ENCODE results near the gene GRID2. TPM values are rescaled to one million over a fixed set of nuclear protein-coding genes. Genes with fewer than 3 reads are reported as not detected.

GRID2 gene
- polyA plus RNA-seq, 1 donor (not counting 4 experiments of a cell fraction or from before 2014, with no cell fraction given): not detected

DNA sequence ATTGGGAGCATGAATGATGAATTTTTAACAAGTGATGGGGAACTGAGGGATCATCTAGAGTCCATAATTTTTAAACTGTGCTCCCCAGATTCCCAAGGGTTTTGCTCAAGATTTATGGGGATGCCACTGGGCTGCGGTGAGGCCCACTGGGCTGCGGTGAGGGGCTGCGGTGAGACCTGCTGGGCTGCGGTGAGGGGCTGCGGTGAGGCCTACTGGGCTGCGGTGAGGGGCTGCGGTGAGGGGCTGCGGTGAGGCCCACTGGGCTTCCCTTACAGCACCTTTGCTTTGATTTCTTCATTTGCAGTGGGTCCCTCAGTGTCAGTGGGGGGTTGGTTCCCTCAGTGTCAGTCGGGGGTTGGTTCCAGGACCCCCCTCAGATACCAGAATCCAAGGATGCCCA lies 1477.4 kb downstream of the GRID2 start:
- no peak overlapping the region for H3K9ac ChIP-seq (ENCODE audit: control insufficient read depth, extremely low read depth, insufficient read depth, low read length)
- no peaks in the 10 kb centered on the region for H4K20me1 ChIP-seq (ENCODE audit: control insufficient read depth, extremely low read depth, insufficient read depth, low read length)
- peaks cover 13% of the 10 kb centered on the region for H3K4me1 ChIP-seq (ENCODE audit: control insufficient read depth, extremely low read depth, insufficient read depth, low read length)
- dilution Hi-C loops (cut with MboI; ENCODE audit: extremely low pct_ligation_motif_present, low sequenced_read_pairs): no loop called here
- no peaks in the 10 kb centered on the region for H3K27me3 ChIP-seq (ENCODE audit: control insufficient read depth, extremely low read depth, insufficient read depth, low read length)
- TF ChIP-seq, protein P1, sequence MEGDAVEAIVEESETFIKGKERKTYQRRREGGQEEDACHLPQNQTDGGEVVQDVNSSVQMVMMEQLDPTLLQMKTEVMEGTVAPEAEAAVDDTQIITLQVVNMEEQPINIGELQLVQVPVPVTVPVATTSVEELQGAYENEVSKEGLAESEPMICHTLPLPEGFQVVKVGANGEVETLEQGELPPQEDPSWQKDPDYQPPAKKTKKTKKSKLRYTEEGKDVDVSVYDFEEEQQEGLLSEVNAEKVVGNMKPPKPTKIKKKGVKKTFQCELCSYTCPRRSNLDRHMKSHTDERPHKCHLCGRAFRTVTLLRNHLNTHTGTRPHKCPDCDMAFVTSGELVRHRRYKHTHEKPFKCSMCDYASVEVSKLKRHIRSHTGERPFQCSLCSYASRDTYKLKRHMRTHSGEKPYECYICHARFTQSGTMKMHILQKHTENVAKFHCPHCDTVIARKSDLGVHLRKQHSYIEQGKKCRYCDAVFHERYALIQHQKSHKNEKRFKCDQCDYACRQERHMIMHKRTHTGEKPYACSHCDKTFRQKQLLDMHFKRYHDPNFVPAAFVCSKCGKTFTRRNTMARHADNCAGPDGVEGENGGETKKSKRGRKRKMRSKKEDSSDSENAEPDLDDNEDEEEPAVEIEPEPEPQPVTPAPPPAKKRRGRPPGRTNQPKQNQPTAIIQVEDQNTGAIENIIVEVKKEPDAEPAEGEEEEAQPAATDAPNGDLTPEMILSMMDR (optimal IDR thresholded peaks at IDR 0.05 in 1 of 3, IDR thresholded peaks at IDR 0.05 in 1 of 3, conservative IDR thresholded peaks at IDR 0.05 in 1 of 3; ENCODE audit: extremely low read depth in 1 of 3, insufficient read depth in 2 of 3, low read length in 3 of 3): no peak
- TF ChIP-seq EZH2 (IDR thresholded peaks at IDR 0.05; ENCODE audit: low read length): no peak
- H3K4me2 ChIP-seq (ENCODE audit: control insufficient read depth, extremely low read depth, insufficient read depth, low read depth, low read length): no peak overlapping the region
- no peaks in the 10 kb centered on the region for H3K79me2 ChIP-seq (ENCODE audit: control insufficient read depth, insufficient read depth, low read length)
- DNase-seq (ENCODE audit: low read depth, low spot score) (no peak), FAIRE-seq (no peak)
- H3K36me3 ChIP-seq (ENCODE audit: control insufficient read depth in 2 of 2, extremely low read depth in 1 of 2, insufficient read depth in 2 of 2, low read length in 2 of 2): no peaks in the 10 kb centered on the region
- H3K4me3 ChIP-seq (ENCODE audit: control insufficient read depth in 2 of 3, extremely low read depth in 1 of 3, insufficient read depth in 2 of 3, low read depth in 1 of 3, low read length in 3 of 3): no peak overlapping the region
- H3K9me1 ChIP-seq (ENCODE audit: control insufficient read depth, extremely low read depth, insufficient read depth, low read length): no peaks in the 10 kb centered on the region
- no peak overlapping the region for H2AFZ ChIP-seq (ENCODE audit: control insufficient read depth, low read length)
- no peaks in the 10 kb centered on the region for H3K9me3 ChIP-seq (ENCODE audit: control insufficient read depth, low read depth, low read length)
- no peak overlapping the region for H3K27ac ChIP-seq (ENCODE audit: control insufficient read depth, insufficient read depth, low read length)

DNA sequence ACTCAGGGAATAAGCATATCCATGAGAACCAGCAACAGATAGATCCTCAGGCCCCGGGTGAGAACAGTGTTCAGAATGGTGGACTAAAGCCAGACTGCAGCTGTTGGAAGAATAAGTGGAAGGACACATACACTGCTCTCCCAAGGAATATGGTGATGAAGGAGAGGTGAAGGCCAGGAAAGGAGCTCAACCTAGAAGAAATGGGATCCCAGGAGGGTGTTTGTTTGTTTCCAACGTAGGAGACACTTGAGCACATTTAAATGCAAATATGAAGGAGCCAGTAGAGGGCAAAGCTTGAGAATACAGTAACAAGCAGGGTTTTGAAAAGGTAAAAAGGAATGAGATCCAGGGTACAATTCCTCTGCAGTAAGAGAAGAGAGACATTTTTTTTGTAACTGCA lies 1482.4 kb downstream of the GRID2 start:
- dilution Hi-C loops (cut with MboI; ENCODE audit: extremely low pct_ligation_motif_present, low sequenced_read_pairs): no loop called here
- no peak for DNase-seq (ENCODE audit: low read depth, low spot score)
- Histone ChIP-seq H3K9ac (ENCODE audit: control insufficient read depth, extremely low read depth, insufficient read depth, low read length) (no peak overlapping the region), H3K27me3 (ENCODE audit: control insufficient read depth, extremely low read depth, insufficient read depth, low read length) (no peaks in the 10 kb centered on the region), H3K4me1 (ENCODE audit: control insufficient read depth, extremely low read depth, insufficient read depth, low read length) (no peaks in the 10 kb centered on the region), H3K36me3 (ENCODE audit: control insufficient read depth in 2 of 2, extremely low read depth in 1 of 2, insufficient read depth in 2 of 2, low read length in 2 of 2) (no peaks in the 10 kb centered on the region), H3K27ac (ENCODE audit: control insufficient read depth, insufficient read depth, low read length) (no peak overlapping the region), H3K4me2 (ENCODE audit: control insufficient read depth, extremely low read depth, insufficient read depth, low read depth, low read length) (no peak overlapping the region), H3K4me3 (ENCODE audit: control insufficient read depth in 2 of 3, extremely low read depth in 1 of 3, insufficient read depth in 2 of 3, low read depth in 1 of 3, low read length in 3 of 3) (no peak overlapping the region), H3K9me1 (ENCODE audit: control insufficient read depth, extremely low read depth, insufficient read depth, low read length) (no peaks in the 10 kb centered on the region), H3K79me2 (ENCODE audit: control insufficient read depth, insufficient read depth, low read length) (no peaks in the 10 kb centered on the region), H4K20me1 (ENCODE audit: control insufficient read depth, extremely low read depth, insufficient read depth, low read length) (no peaks in the 10 kb centered on the region), H3K9me3 (ENCODE audit: control insufficient read depth, low read depth, low read length) (no peaks in the 10 kb centered on the region), H2AFZ (ENCODE audit: control insufficient read depth, low read length) (no peak overlapping the region)
- no peak for FAIRE-seq
- TF ChIP-seq EZH2 (IDR thresholded peaks at IDR 0.05; ENCODE audit: low read length): no peak
- TF ChIP-seq, protein P1 (optimal IDR thresholded peaks at IDR 0.05 in 1 of 3, IDR thresholded peaks at IDR 0.05 in 1 of 3, conservative IDR thresholded peaks at IDR 0.05 in 1 of 3; ENCODE audit: extremely low read depth in 1 of 3, insufficient read depth in 2 of 3, low read length in 3 of 3): no peak
